Breast epithelium (tissue), 4 donors: Measurements from ENCODE around the gene STIM2. TPM values are rescaled to one million over a fixed set of nuclear protein-coding genes. Genes with fewer than 3 reads are reported as not detected.
"Not testable (repeated sequence)": the region's sequence is repeated elsewhere in the genome, so short reads cannot be mapped to it uniquely, and the experiment has no call there.

Source experiments
- DNase-seq, 2 donors: peaks; one replicate each; pipeline ENCODE4 v3.0.0-alpha.2; 2019; ENCODE audit warnings: low spot score in 2 of 2
- H3K27ac ChIP-seq, 2 donors: fragments of 200-600 bp; sonication (generic) in 1 of 2; one replicate each; pipeline ENCODE4 v1.5.1; 2016 to 2019; ENCODE audit warnings: mild to moderate bottlenecking in 1 of 2
- H3K27me3 ChIP-seq, 2 donors: fragments of 200-600 bp; sonication (generic) in 1 of 2; one replicate each; pipeline versions ENCODE4 v1.5.1 to v1.6.0; 2017 to 2019; ENCODE audit warnings: control low read depth in 1 of 2, mild to moderate bottlenecking in 1 of 2
- H3K36me3 ChIP-seq: fragments of 200-600 bp; one replicate; pipeline ENCODE4 v1.5.1; 2019
- H3K4me1 ChIP-seq, 2 donors: fragments of 200-600 bp; sonication (generic); one replicate each; pipeline ENCODE4 v1.5.1; 2016 to 2019; ENCODE audit warnings: control low read depth in 1 of 2
- H3K4me3 ChIP-seq, 3 donors: fragments of 200-600 bp; sonication (generic); 1 replicate in 2 of 3; 2 replicates in 1 of 3; pipeline ENCODE4 v1.5.1; 2016 to 2019; ENCODE audit warnings: mild to moderate bottlenecking in 3 of 3, moderate library complexity in 2 of 3
- H3K9me3 ChIP-seq, 2 donors: fragments of 200-600 bp; sonication (generic) in 1 of 2; one replicate each; pipeline ENCODE4 v1.5.1; 2016 to 2019; ENCODE audit warnings: control low read depth in 1 of 2
- CTCF ChIP-seq, 3 donors: fragments of 450-650 bp; IDR thresholded peaks; one replicate each; pipeline ENCODE4 v1.5.1; 2016 to 2017; ENCODE audit warnings: antibody characterized with exemption in 3 of 3, mild to moderate bottlenecking in 3 of 3, moderate library complexity in 3 of 3
- POLR2A ChIP-seq: fragments of 450-650 bp; IDR thresholded peaks from one replicate; pipeline ENCODE4 v1.6.1; 2016; ENCODE audit warnings: antibody characterized with exemption, mild to moderate bottlenecking, moderate library complexity
- POLR2AphosphoS5 ChIP-seq, 3 donors: sonication (generic); formaldehyde crosslinking; IDR thresholded peaks; one replicate each; pipeline ENCODE4 v1.6.1; 2017; ENCODE audit warnings: antibody characterized with exemption in 3 of 3
- intact Hi-C: fragments of 100-400 bp; cut with DNase I; formaldehyde crosslinking; loops from one replicate; pipeline ENCODE4 v1.15.1; 2023; ENCODE audit warnings: low total_unique reads
- total RNA-seq, 3 donors: library from RNA; depleted of rRNA; stranded (reverse); fragments of >200 nt; gene quantifications; one replicate each; pipeline ENCODE4 v1.1.0, GENCODE V29; 2016

STIM2 gene
- total RNA-seq, 3 donors from 2014 or later, result 12.0 to 24.7 (median 23.3) TPM

GRCh38 chr4:26821677-26822503 lies 38.8 kb upstream of the STIM2 start:
- H3K36me3 ChIP-seq, result no peaks in the 10 kb centered on the region
- H3K27ac ChIP-seq, result no peak overlapping the region
- no peaks in the 10 kb centered on the region for H3K27me3 ChIP-seq
- peaks cover 0 to 7% of the 10 kb centered on the region in 2 donors for H3K9me3 ChIP-seq
- no peak overlapping the region for H3K4me3 ChIP-seq
- TF ChIP-seq POLR2AphosphoS5 (IDR thresholded peaks at IDR 0.05) (no peak), CTCF (IDR thresholded peaks at IDR 0.05) (no peak)
- intact Hi-C loops, result no loop called here
- DNase-seq, result no peak
- no peaks in the 10 kb centered on the region for H3K4me1 ChIP-seq

GRCh38 chr4:26822546-26822945 lies 38.1 kb upstream of the STIM2 start:
- intact Hi-C loops, result no loop called here
- Histone ChIP-seq H3K36me3 (no peaks in the 10 kb centered on the region), H3K9me3 (peaks cover 0 to 7% of the 10 kb centered on the region in 2 donors), H3K27ac (no peak overlapping the region), H3K4me1 (no peaks in the 10 kb centered on the region), H3K27me3 (no peaks in the 10 kb centered on the region), H3K4me3 (no peak overlapping the region)
- no peak for DNase-seq
- no peak for TF ChIP-seq POLR2AphosphoS5 (IDR thresholded peaks at IDR 0.05)
- TF ChIP-seq CTCF (IDR thresholded peaks at IDR 0.05), result no peak
- TF ChIP-seq POLR2A, result no peak

DNA sequence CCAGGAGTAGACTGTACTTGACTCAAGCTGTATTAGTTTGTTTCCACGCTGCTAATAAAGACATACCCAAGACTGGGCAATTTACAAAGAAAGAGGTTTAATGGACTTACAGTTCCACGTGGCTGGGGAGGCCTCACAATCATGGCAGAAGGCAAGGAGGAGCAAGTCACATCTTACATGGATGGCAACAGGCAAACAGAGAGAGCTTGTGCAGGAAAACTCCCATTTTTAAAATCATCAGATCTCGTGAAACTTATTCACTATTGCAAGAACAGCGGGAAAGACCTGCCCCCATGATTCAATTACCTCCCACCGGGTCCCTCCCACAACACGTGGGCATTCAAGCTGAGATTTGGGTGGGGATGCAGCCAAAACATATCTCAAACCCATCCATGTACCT lies 37.7 kb upstream of the STIM2 start:
- intact Hi-C loops, H3K36me3 ChIP-seq, DNase-seq, H3K4me3 ChIP-seq, H3K27me3 ChIP-seq, H3K9me3 ChIP-seq, H3K27ac ChIP-seq, H3K4me1 ChIP-seq: not testable (repeated sequence)

- Histone ChIP-seq H3K36me3 (no peaks in the 10 kb centered on the region), H3K27ac (no peak overlapping the region), H3K4me3 (no peak overlapping the region), H3K9me3 (peaks cover 0 to 7% of the 10 kb centered on the region in 2 donors), H3K27me3 (no peaks in the 10 kb centered on the region), H3K4me1 (no peaks in the 10 kb centered on the region)
- no peak for DNase-seq
- TF ChIP-seq CTCF (IDR thresholded peaks at IDR 0.05) (no peak), POLR2AphosphoS5 (IDR thresholded peaks at IDR 0.05) (no peak), POLR2A (no peak)
- intact Hi-C loops, result no loop called here
These were observed 37.1 kb upstream of the STIM2 start for GRCh38 chr4:26823583-26823982.

DNA sequence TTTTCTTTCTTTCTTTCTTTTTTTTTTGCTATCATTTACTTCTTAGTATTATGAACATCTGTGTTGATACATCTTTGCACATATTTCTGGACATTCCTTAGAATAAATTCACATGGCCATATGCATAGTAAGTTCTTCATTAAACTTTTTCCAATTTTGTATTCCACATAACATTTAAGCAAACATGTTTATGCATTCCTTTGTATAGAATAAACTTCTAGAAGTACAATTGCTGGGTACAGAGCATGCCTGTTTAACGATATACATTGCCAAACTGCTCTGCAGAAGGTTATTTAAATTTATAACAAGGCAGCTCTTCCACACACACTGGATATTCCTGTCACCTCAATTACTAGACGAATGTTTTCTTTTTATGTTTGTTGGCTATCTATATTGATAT lies 36.0 kb upstream of the STIM2 start:
- TF ChIP-seq CTCF (IDR thresholded peaks at IDR 0.05) (no peak), POLR2AphosphoS5 (IDR thresholded peaks at IDR 0.05) (no peak), POLR2A (no peak)
- intact Hi-C loops, result no loop called here
- Histone ChIP-seq H3K36me3 (no peaks in the 10 kb centered on the region), H3K9me3 (peaks cover 0 to 7% of the 10 kb centered on the region in 2 donors), H3K4me3 (no peak overlapping the region), H3K27me3 (no peaks in the 10 kb centered on the region), H3K27ac (no peak overlapping the region), H3K4me1 (no peaks in the 10 kb centered on the region)
- no peak for DNase-seq
